Measurements from ENCODE around the gene AKAP6.

AKAP6 gene

GRCh38 chr14:32426586-32427388 lies 97.7 kb downstream of the AKAP6 start:
- DNase-seq = no peak
- in situ Hi-C loops (cut with MboI; ENCODE audit: low pct_unique_long_range_greater_than_20kb, low sequenced_read_pairs) = no loop called here

DNA sequence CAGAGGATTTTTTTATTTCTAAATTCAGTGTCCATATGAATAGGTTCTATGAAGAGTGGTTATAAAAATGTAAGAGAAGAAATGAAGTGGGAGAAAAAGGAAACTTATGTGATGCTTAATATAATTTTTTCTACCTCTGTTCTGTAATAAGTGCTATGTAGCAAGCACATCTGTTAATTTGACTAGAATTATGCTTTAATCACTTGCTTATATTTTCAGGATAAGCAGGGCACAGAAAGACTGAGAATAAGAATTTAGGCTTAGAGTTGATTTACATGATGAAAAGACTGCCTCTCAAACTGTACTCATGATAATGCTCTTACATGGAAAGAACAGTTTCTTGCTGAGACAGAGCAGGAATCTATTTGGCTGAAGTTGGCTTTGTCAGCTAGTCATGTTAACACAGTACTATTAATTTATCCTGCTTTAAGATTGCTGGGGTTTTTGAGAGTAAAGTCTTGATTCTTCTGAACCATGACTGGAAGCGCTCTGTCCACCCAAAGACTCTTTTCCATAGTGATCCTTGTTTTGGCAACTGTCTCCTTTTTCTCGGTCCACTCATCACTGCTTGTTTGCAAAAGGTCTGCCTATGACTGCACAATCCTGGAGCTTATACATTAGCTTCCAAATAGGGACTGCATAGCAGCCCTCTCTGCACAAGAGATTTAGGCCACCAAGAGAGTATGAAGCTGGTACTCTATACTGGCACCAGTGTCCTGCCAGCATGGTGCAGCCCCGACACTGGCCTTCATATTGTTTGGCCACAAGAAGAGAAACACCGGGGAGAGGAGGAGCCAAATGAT lies 98.8 kb downstream of the AKAP6 start:
- in situ Hi-C loops (cut with MboI; ENCODE audit: low pct_unique_long_range_greater_than_20kb, low sequenced_read_pairs) = no loop called here

DNA sequence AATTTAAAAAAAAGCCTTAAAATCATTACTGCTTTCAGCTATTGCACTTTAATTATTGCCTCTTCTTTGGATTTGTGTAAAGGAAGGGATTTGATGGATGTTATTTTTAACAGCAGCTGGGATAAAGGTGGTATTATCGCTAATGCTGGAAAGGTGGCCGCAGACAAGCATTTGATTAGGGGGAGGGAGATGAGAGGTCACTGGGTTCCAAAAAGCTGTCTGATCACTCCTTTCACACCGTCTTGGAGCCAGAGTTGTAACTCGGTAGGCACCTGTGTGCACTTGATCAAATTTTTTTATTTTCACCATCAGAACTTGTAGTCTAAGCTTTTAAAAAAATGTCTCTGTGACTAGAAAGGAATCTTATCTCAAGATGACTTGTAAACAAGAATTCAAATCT lies 99.8 kb downstream of the AKAP6 start:
- no peak for DNase-seq
- in situ Hi-C loops (cut with MboI; ENCODE audit: low pct_unique_long_range_greater_than_20kb, low sequenced_read_pairs) = no loop called here

More for the DNA sequence above, 98.8 kb downstream of the AKAP6 start:
- DNase-seq = no peak

GRCh38 chr14:32430326-32430725 lies 101.2 kb downstream of the AKAP6 start:
- in situ Hi-C loops (cut with MboI; ENCODE audit: low pct_unique_long_range_greater_than_20kb, low sequenced_read_pairs) = no loop called here
- no peak for DNase-seq

DNA sequence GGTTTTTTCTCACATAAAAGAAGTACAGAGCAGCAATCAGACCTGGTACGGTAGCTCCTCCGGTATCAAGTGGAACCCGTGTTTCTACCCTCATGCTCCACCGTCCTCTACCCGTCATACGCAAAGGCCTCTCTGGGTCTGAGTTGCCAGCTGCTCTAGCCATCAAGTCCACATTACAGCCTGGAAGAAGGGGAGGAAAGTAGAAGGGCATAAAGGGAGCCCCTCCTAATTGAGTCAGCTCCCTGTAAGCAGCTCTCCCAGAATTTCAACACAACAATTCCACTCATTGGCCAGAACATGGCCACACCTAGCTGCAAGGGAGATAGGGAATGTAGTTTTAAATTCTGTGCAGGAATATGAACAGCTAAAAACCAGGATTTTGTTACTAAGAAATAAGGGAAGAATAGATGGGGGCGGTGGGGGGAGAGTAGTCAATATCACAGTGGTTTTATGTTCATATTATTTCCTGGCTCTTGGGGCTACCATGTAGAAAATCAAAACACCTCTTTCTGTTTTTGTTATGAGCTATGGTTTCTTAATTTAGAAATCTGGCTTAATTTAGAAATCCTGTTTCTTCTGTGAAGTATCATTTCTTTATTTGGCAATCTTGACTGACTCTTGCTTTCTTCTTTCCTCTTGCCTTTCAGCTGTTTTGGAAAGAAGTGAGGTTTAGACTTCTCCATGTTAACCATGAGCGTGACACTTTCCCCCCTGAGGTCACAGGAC lies 103.9 kb downstream of the AKAP6 start:
- in situ Hi-C loops (cut with MboI; ENCODE audit: low pct_unique_long_range_greater_than_20kb, low sequenced_read_pairs) = no loop called here
- DNase-seq = no peak

DNA sequence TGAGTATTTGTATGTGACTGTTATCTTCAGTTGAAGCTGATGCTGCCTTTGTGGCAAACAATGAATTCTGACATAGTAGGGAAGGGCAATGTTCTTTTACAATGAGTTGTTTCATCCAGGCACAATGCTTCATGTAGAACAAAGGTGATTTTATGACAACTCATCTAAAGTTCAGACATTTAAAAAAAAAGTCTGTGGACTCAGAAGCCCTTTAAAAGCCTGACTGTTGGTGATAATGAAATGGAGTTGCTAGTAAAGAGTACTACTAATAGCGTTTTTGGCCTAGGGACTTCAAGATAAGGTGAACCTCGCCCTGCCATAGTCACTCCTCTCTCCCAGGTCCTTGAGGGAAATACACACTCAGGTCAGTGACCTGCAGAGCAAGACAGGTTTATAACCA lies 105.1 kb downstream of the AKAP6 start:
- no peak for DNase-seq
- in situ Hi-C loops (cut with MboI; ENCODE audit: low pct_unique_long_range_greater_than_20kb, low sequenced_read_pairs) = no loop called here

- in situ Hi-C loops (cut with MboI; ENCODE audit: low pct_unique_long_range_greater_than_20kb, low sequenced_read_pairs) = no loop called here
- no peak for DNase-seq
Observed at GRCh38 chr14:32434880-32435279, 105.8 kb downstream of the AKAP6 start.

DNA sequence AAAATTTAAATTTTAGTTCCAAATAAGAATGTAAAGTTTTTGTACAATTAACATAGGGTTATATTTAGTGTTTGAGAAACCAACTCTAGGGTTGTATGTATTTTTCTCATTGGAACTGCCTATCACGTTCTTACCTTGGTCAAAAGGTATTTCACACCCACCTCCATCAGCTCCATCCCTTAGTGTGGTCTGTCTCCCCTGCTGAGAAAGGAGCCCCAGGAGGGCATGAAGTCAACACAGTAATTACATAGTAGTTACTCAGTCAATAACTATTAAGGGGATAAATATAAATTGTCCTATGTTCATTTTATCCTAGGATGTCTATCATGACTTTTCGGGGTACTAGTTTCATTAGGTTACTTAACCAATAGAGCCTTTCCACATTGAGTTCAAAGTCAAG lies 106.3 kb downstream of the AKAP6 start:
- in situ Hi-C loops (cut with MboI; ENCODE audit: low pct_unique_long_range_greater_than_20kb, low sequenced_read_pairs) = no loop called here
- DNase-seq = no peak

GRCh38 chr14:32436993-32437392 lies 107.9 kb downstream of the AKAP6 start:
- DNase-seq = no peak
- in situ Hi-C loops (cut with MboI; ENCODE audit: low pct_unique_long_range_greater_than_20kb, low sequenced_read_pairs) = no loop called here

DNA sequence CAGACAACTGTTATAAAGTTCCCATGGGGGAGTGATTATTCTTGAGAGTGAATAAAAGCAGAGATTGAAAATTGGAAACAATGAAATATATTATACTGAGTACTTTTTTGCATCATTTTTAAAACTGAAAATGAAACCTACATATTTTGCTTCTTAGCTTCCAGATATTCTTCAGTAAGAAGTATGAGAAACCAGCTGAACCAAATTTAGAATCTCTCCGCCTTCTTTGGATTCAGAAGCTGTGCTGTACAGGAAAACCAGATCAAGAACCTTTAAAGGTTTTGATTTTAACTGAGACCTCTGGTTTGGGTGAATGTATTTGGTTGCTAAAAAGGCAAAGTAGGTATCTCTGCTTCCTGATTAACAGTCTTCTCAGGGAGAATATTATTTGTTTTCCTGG lies 109.4 kb downstream of the AKAP6 start:
- in situ Hi-C loops (cut with MboI; ENCODE audit: low pct_unique_long_range_greater_than_20kb, low sequenced_read_pairs) = no loop called here
- DNase-seq = no peak

DNA sequence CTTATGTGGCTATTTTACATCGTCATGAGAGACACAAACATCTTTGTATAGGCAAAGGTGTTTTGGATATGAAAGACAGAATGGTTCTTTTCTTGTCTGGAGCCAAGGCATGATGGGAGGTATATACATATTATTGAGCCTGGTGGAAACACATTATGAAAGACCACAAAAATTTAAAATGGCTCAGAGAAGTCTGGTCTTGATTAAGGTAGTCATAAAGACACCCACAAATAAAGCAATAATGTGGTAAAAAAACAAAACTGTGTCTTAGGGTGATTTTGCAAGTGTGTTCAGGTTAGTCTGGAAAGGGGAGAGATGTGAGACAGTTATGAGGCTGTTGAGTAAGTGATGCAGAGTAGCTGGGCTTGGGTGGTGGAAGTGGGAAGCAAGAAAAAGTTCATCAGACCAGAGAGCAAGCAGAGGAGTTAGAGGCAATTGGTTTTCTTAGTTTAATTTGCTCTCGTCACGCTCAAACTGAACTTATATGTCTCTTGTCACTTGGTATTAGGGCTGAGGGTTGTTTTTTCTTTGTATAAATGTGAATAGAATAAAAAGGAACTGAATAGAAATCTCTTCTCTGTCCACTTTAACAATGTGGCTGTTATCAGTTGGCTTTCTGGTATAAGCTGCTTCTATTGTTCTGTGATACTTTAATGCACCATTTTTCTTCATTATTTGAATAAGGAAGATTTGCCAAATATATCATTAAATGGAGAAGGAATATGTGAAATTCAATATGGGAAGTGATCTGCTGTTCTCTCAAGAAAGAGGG lies 115.0 kb downstream of the AKAP6 start:
- no peak for DNase-seq

GRCh38 chr14:32447371-32447770 lies 118.3 kb downstream of the AKAP6 start:
- DNase-seq = no peak
- in situ Hi-C loops (cut with MboI; ENCODE audit: low pct_unique_long_range_greater_than_20kb, low sequenced_read_pairs) = no loop called here

More for the DNA sequence above, 115.0 kb downstream of the AKAP6 start:
- in situ Hi-C loops (cut with MboI; ENCODE audit: low pct_unique_long_range_greater_than_20kb, low sequenced_read_pairs) = no loop called here

DNA sequence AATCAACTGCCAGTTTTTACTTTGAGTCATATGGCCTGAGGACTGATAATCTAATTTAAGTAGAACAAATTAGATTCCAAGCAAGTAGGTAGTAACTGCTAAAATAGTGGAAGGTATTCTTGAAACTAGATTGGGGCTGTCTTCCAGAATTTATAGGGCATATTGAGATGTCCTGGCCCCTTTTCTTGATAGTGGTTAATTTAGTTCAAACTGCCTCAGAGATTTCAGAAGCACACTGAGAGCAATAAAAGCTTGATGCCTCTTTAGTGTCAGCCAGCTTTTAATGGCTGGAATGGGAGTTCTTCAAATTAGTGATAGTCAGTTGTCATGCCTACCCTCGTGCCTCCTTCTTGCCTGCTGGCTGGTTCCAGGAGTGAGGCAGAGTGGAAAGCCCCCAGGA lies 120.5 kb downstream of the AKAP6 start:
- DNase-seq = no peak
- in situ Hi-C loops (cut with MboI; ENCODE audit: low pct_unique_long_range_greater_than_20kb, low sequenced_read_pairs) = no loop called here

- no peak for DNase-seq
- in situ Hi-C loops (cut with MboI; ENCODE audit: low pct_unique_long_range_greater_than_20kb, low sequenced_read_pairs) = no loop called here
Observed at GRCh38 chr14:32450919-32451675, 122.0 kb downstream of the AKAP6 start.

DNA sequence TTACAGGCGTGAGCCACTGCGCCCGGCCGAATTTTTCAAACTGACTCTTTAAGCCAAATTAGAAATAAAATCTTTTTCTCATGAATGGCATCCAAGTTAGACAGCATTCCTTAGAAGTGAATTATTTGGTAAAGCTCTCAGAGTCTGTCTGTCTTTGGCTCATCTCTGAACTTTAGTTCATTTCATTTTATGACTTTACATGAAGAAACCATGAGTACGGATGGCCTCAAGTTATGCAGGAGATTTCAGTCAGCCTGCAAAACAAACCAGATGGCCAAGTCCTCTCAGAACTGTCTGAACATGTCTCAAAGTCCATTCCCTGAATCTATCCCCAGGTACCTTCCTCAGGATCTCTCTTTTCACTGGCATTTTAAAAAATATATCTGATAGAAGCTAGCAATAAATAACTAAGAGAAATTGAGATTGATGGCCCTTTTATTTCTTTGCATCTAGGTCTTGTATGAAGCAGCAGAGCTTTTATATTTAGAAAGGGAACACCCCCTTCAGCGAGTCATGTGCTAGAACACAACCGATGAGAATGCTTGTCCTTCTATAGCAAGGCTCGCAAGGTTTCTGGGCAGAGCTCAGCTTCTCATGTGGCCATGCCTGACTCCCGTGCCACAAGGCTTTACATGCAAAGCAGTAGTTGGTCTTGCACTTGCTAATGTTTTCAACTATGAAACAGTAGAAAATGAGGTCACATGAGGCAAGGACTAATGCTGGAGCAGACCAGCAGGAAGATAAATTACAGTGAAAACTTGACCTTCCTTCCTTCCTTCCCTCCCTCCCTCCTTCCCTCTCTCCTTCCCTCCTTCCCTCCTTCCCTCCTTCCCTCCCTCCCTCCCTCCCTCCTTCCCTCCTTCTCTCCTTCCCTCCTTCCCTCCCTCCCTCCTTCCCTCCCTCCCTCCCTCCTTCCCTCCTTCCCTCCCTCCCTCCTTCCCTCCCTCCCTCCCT lies 125.0 kb downstream of the AKAP6 start:
- no peak for DNase-seq

GRCh38 chr14:32457213-32457920 lies 128.3 kb downstream of the AKAP6 start:
- in situ Hi-C loops (cut with MboI; ENCODE audit: low pct_unique_long_range_greater_than_20kb, low sequenced_read_pairs) = no loop called here
- DNase-seq = no peak

More for the DNA sequence above, 125.0 kb downstream of the AKAP6 start:
- in situ Hi-C loops (cut with MboI; ENCODE audit: low pct_unique_long_range_greater_than_20kb, low sequenced_read_pairs) = no loop called here

- in situ Hi-C loops (cut with MboI; ENCODE audit: low pct_unique_long_range_greater_than_20kb, low sequenced_read_pairs) = no loop called here
- DNase-seq = no peak
Observed at GRCh38 chr14:32458720-32459119, 129.6 kb downstream of the AKAP6 start.

Data from KBM-7 (cell line).